ENCODE results near the gene CPLANE2.
A peak's percentile ranks its signal among the peaks of the same experiment; 100 is the strongest.

Gene CPLANE2

GRCh38 chr1:16276302-16277030 is 39.5 kb upstream of the CPLANE2 start:
- Histone ChIP-seq H3K4me3 (ENCODE audit: low read depth, low read length) (no peak overlapping the region), H3K27me3 (ENCODE audit: control insufficient read depth, insufficient read depth, low read length) (no peaks in the 10 kb centered on the region), H3K36me3 (ENCODE audit: control insufficient read depth, insufficient read depth, low read length) (no peaks in the 10 kb centered on the region), H3K9ac (no peak overlapping the region), H3K79me2 (peaks cover 7% of the 10 kb centered on the region), H3K4me1 (no peaks in the 10 kb centered on the region), H3K9me3 (ENCODE audit: control insufficient read depth, low read length) (no peaks in the 10 kb centered on the region), H3K4me2 (ENCODE audit: low read length) (no peak overlapping the region), H2AFZ (no peak overlapping the region), H3K27ac (no peak overlapping the region)
- TF ChIP-seq CTCF (IDR thresholded peaks at IDR 0.05) = no peak

GRCh38 chr1:16275591-16275990 is 38.6 kb upstream of the CPLANE2 start:
- no peak overlapping the region for H3K4me2 ChIP-seq (ENCODE audit: low read length)
- H3K27ac ChIP-seq = no peak overlapping the region
- H3K27me3 ChIP-seq (ENCODE audit: control insufficient read depth, insufficient read depth, low read length) = no peaks in the 10 kb centered on the region
- TF ChIP-seq CTCF (IDR thresholded peaks at IDR 0.05) = no peak
- no peaks in the 10 kb centered on the region for H3K9me3 ChIP-seq (ENCODE audit: control insufficient read depth, low read length)
- no peak overlapping the region for H3K9ac ChIP-seq
- H3K4me3 ChIP-seq (ENCODE audit: low read depth, low read length) = no peak overlapping the region
- no peaks in the 10 kb centered on the region for H3K4me1 ChIP-seq
- no peaks in the 10 kb centered on the region for H3K36me3 ChIP-seq (ENCODE audit: control insufficient read depth, insufficient read depth, low read length)
- H3K79me2 ChIP-seq = peaks cover 8% of the 10 kb centered on the region
- no peak overlapping the region for H2AFZ ChIP-seq

GRCh38 chr1:16267690-16268180 is 30.8 kb upstream of the CPLANE2 start:
- Histone ChIP-seq H3K4me2 (ENCODE audit: low read length) (no peak overlapping the region), H2AFZ (no peak overlapping the region), H3K36me3 (ENCODE audit: control insufficient read depth, insufficient read depth, low read length) (no peaks in the 10 kb centered on the region), H3K79me2 (peaks cover 5% of the 10 kb centered on the region), H3K4me1 (peaks cover 14% of the 10 kb centered on the region), H3K27ac (no peak overlapping the region), H3K27me3 (ENCODE audit: control insufficient read depth, insufficient read depth, low read length) (no peaks in the 10 kb centered on the region), H3K4me3 (ENCODE audit: low read depth, low read length) (no peak overlapping the region), H3K9ac (no peak overlapping the region), H3K9me3 (ENCODE audit: control insufficient read depth, low read length) (no peaks in the 10 kb centered on the region)
- TF ChIP-seq CTCF (IDR thresholded peaks at IDR 0.05) = no peak

- no peak overlapping the region for H3K9ac ChIP-seq
- H3K9me3 ChIP-seq (ENCODE audit: control insufficient read depth, low read length) = no peaks in the 10 kb centered on the region
- H3K36me3 ChIP-seq (ENCODE audit: control insufficient read depth, insufficient read depth, low read length) = no peaks in the 10 kb centered on the region
- peaks cover 4% of the 10 kb centered on the region for H3K79me2 ChIP-seq
- peaks cover 14% of the 10 kb centered on the region for H3K4me1 ChIP-seq
- H3K27me3 ChIP-seq (ENCODE audit: control insufficient read depth, insufficient read depth, low read length) = no peaks in the 10 kb centered on the region
- no peak overlapping the region for H2AFZ ChIP-seq
- no peak overlapping the region for H3K27ac ChIP-seq
- no peak overlapping the region for H3K4me3 ChIP-seq (ENCODE audit: low read depth, low read length)
- TF ChIP-seq CTCF (IDR thresholded peaks at IDR 0.05) = no peak
- peak overlapping the region; percentile 2 for H3K4me2 ChIP-seq (ENCODE audit: low read length)
Observed at GRCh38 chr1:16266411-16267118, 29.6 kb upstream of the CPLANE2 start.

All from parathyroid adenoma (tissue), 2 donors.